NCI-H187 treated with DMSO at 0.1 percent for 48 hours (cell line): Measurements from ENCODE around the gene NPAS4.
A peak's percentile ranks its signal among the peaks of the same experiment; 100 is the strongest.
"Not testable (repeated sequence)": the region's sequence is repeated elsewhere in the genome, so short reads cannot be mapped to it uniquely, and the experiment has no call there.

Source experiments
- DNase-seq: peaks from one replicate; lab custom pipeline; 2025; lab: John Stamatoyannopoulos, UW

Gene NPAS4

GRCh38 chr11:66420671-66421476, at the start of gene NPAS4:
Gene NPAS4, plus strand, starts transcription at chr11:66421035. Its CDS starts 145 bp downstream, at chr11:66421180.
- DNase-seq: no peak

DNA sequence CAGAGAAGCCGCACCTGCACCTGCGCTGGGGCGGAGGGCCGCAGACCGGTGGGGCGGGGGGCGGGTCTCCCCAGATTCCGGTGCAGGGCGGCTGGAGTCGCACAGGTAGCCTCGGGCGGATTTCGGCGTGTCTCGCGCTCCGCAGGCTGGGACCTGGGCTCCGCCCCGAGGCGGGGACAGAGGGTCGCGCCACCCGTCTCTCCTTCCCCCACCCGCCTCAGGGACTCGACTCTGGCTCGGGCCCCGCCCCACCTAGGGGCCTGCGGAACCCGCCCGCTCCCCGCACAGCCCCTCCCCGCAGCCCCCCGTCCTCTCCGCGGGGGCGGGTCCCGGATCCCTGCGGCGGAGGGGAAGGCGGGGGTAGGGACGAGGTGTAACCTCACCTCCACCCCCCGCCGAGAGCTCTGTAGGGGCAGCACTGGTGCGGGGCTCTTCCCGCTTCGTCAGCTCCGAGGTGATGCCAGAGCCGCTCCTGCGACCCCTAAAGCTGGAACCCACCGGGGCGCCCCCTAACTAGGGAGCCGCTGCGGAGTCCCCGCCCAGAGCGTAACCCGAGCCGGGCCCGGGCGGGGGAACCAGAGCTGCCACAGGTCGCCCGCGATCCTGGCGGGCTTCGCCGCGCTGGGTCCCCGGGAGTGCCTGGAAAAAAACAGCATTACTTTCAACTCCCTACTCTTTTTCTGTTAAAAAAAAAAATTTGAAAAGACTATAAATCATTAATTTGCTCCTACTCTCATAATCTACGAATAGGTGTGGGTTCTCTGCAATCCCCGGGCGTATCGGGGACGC, 49.0 kb upstream of the NPAS4 start, which contains the start of gene SLC29A2:
SLC29A2 (minus strand) TSS at position 134 of the 789 bp plus-strand sequence. CDS start 169 bp downstream, outside the sequence.
- DNase-seq: peak; percentile 57

- no peak for DNase-seq
Observed at GRCh38 chr11:66373265-66373664, 47.6 kb upstream of the NPAS4 start.

GRCh38 chr11:66373690-66374287, 47.0 kb upstream of the NPAS4 start:
- not testable (repeated sequence) for DNase-seq

GRCh38 chr11:66380264-66380663, 40.6 kb upstream of the NPAS4 start:
- DNase-seq: not testable (repeated sequence)

DNA sequence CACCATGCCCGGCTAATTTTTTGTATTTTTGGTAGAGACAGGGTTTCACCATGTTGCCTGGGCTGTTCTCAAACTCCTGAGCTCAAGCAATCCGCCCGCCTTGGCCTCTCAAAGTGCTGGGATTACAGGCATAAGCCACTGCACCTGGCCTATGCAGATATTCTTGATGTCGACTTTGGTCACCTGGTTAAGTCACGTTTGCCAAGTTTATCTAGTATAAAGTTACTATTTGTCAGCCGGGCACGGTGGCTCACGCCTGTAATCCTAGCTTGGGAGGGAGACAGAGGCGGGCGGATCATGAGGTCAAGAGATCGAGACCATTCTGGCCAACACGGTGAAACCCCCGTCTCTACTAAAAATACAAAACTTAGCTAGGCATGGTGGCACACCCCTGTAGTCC, 36.5 kb upstream of the NPAS4 start:
- not testable (repeated sequence) for DNase-seq

DNA sequence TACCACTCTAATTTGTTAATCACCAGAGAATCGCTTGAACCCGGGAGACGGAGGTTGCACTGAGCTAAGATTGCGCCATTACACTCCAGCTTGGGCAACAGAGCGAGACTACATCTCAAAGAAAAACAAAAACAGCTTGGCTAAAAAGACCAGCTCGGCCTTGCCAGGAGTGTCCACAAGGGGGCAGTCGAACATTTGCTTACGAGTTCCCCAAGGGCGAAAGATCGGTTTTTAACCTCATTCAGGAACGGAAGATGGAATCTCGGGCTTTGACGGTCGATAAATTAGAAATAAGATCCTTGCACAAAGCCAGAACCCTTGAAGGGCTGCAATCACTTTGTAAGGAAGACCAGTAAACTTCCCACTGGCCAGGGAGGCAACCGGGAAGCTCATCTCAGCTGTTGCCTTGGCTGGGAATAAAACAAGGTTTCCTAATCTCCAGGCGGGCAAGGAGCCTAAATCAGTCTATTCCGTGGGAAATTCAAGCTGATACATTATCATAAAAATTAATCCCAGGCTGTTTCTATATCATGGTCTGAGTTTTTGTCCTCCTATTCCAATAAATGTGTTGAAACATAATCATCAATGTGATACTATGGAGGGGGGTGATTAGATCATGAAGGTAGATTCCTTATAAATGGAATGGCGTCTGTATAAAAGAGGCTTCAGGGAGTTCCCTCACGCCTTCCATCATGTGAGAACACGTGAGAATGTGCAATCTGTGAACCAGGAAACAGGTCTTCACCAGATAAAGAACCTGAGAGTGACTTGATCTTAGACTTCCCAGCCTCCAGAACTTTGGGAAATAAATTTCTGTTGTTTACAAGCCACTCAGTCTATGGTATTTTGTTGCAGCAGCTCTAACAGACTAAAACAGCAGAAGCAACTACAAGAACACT, 34.4 kb upstream of the NPAS4 start:
- peak; percentile 34 for DNase-seq

DNA sequence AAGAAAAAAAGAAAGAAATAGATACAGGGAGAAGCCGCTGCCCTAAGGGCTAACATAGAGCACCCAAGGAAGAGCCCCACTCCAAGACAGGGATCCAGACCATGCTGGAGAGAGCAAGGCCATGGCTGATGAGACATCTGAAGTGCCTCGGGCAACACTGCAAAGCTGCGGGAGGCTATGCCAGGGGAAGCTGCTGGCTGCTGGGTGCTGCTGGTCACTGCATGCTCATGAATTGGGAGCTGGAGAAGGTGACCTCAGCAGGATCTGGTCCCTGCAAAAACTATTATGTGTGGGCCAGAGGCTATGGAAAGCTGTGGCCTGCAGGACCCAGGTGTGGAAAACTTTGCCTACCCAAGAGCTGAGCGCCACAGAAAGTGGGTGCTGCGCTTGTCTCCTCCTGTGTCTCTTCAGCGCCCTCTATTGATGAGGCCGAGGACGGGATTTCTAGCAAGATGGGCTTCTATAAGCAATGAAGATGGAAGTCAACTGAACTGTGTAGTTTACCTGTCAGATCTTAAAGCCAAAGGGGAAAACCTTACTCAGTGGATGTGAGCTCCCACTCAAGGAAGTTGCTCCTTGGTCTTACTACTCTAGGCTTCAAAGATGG, 32.0 kb upstream of the NPAS4 start:
- no peak for DNase-seq

DNA sequence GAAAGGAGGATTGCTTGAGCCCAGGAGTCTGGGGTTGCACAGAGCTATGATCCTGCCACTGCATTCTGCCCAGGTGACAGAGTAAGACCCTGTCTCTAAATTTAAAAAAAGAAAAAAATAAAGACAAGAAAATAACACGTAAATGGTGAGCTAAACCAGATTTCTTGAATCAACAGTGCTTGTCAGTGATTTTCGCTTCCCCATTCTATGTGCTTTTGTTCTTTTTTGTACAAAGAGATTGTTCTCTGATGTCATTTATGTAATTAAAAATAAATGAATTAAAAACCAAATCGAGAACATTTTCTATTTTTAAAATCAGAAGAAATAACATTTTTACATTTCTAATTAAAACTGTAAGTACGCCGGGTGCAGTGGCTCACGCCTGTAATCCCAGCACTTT, 29.5 kb upstream of the NPAS4 start:
- DNase-seq: no peak

DNA sequence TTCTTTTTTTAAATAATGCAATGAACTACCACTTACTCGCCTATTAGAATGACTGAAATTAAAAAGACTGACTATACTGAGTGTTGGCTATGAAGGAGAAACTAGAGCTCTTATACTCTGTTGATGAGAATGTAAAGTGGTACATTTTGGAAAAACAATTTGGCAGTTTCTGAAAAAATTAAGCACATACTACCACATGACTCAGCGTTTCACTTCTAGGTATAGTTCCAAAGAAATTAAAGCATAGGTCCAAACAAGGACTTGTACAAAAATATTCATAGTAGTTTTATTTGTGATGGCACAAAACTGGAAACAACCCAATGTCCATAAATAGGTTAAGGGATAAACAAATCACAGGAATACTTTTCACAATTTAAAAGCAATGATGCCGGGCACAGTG, 26.9 kb upstream of the NPAS4 start:
- no peak for DNase-seq

GRCh38 chr11:66407651-66408050, 13.2 kb upstream of the NPAS4 start:
- no peak for DNase-seq

- DNase-seq: no peak
Observed at GRCh38 chr11:66408488-66409214, 12.2 kb upstream of the NPAS4 start.

DNA sequence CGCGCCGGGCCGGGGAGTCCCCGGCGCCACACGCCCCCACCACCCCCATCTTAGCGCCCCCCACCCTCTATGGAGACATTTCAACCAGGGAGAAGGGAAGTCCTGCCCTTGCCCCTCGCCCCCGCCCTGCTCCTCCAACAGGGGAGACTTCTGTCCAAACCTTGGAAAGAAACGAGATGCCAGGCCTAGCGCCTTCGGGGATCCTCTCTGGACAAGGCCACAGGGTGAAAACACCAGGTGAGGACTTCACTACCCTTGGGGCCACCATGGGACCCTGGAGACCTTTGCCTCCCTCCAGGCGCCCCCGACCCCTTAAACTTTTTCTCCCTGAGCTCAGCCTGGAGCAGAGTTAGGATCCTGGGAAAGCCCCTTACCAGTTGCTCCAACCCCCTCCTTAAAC, 11.6 kb upstream of the NPAS4 start:
- DNase-seq: no peak

DNA sequence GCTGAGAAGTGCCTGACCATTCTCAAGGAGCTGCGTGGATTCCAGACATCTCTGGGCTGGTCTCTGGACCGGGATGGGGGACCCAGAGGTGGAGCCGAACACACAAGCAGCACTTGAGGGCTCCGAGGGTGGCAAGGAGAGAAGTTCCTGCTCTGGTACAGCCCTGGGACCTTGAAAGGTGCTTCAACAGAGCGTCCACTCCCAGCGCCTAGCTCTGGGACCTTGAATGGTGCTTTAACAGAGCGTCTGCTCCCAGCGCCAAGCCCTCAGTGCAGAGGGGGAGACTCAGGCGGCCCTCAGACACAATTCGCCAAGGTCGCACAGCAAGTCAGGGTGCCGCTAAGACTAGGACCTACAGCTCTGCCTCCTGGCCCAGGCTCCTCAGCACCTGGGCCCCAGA, 10.6 kb upstream of the NPAS4 start:
- DNase-seq: no peak

- no peak for DNase-seq
Observed at GRCh38 chr11:66411323-66411722, 9.5 kb upstream of the NPAS4 start.

- no peak for DNase-seq
Observed at GRCh38 chr11:66412110-66412509, 8.7 kb upstream of the NPAS4 start.

- DNase-seq: no peak
Observed at GRCh38 chr11:66413167-66413566, 7.7 kb upstream of the NPAS4 start.

DNA sequence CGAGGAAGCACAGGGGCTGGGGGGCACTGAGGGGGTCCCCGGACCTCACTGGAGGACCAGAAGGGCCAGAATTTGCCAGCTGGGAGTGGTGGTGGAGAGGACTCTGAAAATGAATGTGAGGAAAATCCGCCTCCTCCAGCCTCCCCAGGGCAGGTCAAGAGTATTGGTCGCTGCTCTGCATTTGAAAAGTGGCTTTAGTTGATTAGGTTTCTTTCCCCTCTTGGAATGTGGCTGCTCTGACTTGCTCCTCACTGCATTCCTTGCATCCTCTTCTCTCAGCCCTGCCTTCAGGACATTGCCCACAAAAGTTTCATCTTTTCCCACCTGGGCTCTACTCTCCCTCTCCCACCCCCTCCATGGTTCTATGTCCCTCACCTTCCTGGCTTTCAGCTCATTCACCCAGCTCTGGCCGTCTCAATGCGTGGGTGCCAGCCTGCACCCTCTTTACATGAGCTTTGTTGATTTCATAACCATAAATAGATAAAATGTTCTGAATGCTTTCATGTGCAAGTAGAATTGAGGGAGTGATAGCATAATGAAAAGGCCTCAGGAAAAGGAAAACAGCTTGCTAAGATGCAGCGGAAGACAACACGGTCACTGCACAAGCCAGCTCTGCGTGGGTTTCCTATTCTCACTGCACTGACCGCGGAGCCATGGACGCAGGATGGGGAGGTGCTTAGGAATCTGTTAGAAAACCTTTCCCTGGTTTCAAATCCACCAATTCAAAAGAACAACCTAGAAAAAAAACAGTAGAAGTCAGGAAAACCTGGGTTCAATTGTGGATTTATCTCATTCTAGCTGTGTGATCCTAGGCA, 6.5 kb upstream of the NPAS4 start:
- DNase-seq: no peak

- no peak for DNase-seq
Observed at GRCh38 chr11:66415423-66415822, 5.4 kb upstream of the NPAS4 start.

DNA sequence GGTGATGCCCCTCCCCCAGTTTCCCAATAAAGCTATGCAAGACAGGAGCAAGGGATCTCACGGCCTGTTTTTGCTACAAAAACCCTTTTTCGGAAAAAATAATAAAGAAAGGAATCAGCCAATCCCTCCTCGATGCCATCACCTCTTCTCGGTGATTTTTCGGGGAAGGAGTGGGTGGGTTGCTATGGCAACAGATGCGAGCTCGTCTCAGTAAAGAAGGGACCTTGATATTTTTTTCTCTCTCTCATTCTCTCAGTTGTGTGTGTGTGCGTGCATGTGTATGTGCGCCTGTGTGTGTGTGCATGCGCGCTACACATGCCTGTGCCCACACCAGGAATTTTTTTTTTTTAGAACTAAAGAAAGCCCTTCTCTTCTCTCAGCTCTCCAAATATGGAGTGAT, 3.8 kb upstream of the NPAS4 start:
- no peak for DNase-seq
